Nephron progenitor cell (in vitro differentiated cells): ENCODE data around the gene CEP250.
A peak's percentile ranks its signal among the peaks of the same experiment; 100 is the strongest.

Experiments
- DNase-seq: peaks from one replicate; pipeline ENCODE4 v3.0.0; 2021
- H3K27ac Mint-ChIP-seq: 2 replicates; pipeline ENCODE4 v1.8.0; 2021; ENCODE audit warnings: mild to moderate bottlenecking, moderate library complexity, mixed read lengths
- H3K27me3 Mint-ChIP-seq: 2 replicates; pipeline ENCODE4 v1.8.0; 2021; ENCODE audit warnings: mild to moderate bottlenecking, low read depth, mixed read lengths; ENCODE audit not compliant: poor library complexity
- H3K36me3 Mint-ChIP-seq: 2 replicates; pipeline ENCODE4 v1.8.0; 2021; ENCODE audit warnings: low read depth, mixed read lengths
- H3K4me1 Mint-ChIP-seq: 2 replicates; pipeline ENCODE4 v1.8.0; 2021; ENCODE audit warnings: mixed read lengths
- H3K4me3 Mint-ChIP-seq: 2 replicates; pipeline ENCODE4 v1.8.0; 2021; ENCODE audit warnings: mild to moderate bottlenecking, moderate library complexity, mixed read lengths
- H3K9me3 Mint-ChIP-seq: 2 replicates; pipeline ENCODE4 v1.8.0; 2021; ENCODE audit warnings: mild to moderate bottlenecking, moderate library complexity, mixed read lengths
- CTCF ChIP-seq: fragments of 200-600 bp; sonication (generic); IDR thresholded peaks from 2 replicates; pipeline ENCODE4 v1.5.0; 2021; ENCODE audit warnings: antibody characterized with exemption

Gene CEP250

DNA sequence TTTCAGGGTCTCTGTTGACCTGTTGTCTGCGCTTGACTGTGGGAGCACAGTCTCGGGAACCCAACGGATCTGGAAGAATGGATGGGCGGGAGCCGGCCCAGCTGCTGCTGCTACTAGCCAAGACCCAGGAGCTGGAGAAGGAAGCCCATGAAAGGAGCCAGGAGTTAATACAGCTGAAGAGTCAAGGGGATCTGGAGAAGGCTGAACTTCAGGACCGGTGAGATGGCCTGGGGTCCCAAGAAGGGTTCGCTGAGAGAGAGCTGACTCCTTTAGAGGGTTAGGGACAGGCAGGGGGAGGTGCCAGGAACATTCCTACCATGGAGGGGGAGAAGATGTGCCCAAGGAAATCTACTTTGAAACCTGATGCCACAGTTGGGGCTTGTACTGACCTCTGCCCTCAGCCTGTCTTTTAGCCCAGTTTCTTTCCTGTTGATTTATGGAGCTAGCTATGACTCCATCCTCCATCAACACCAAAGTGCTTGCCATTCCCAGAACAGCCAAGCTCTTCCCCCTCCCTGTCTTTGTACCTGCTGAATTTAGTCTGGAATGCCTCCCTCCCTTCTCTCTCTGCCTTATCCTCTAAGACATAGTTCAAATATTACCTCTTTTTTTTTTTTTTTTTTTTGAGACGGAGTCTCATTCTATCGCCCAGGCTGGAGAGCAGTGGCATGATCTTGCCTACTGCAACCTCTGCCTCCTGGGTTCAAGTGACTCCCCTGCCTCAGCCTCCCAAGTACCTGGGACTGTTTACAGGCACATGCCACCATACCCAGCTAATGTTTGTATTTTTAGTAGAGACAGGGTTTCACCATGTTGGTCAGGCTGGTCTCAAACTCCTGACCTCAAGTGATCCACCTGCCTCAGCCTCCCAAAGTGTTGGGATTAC, 12.2 kb downstream of the CEP250 start:
- peak overlapping the region; percentile 98 for H3K27ac Mint-ChIP-seq
- peaks cover 53% of the 10 kb centered on the region for H3K36me3 Mint-ChIP-seq
- DNase-seq, result peak; percentile 68
- no peaks in the 10 kb centered on the region for H3K9me3 Mint-ChIP-seq
- TF ChIP-seq CTCF, result no peak
- H3K27me3 Mint-ChIP-seq, result no peaks in the 10 kb centered on the region
- H3K4me3 Mint-ChIP-seq, result peak overlapping the region; percentile 54
- H3K4me1 Mint-ChIP-seq, result peaks cover 49% of the 10 kb centered on the region

- TF ChIP-seq CTCF, result no peak
- Mint-ChIP-seq H3K4me1 (peaks cover 45% of the 10 kb centered on the region), H3K4me3 (no peak overlapping the region)
Observed at GRCh38 chr20:35468671-35469334, 13.4 kb downstream of the CEP250 start.

DNA sequence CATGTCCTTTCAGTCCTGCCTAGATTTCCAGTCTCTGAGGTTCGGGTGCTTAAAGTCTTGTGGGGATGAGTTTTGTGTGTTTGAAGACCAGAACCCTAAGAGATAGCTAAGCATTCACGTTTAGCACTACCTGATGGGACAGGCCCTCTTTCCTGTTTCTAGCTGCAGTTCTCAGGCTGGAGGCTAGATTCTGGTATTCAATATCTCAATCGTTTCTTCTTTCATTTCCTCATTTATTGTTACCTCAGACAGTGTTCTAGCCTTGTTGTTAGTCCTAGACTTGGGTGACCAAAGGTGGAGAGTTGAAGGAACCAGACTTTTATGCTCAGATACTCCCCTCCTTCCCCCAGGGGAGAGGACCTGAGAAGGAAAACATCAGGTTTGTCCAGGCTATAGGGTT, 16.8 kb downstream of the CEP250 start:
- peaks cover 40% of the 10 kb centered on the region for H3K36me3 Mint-ChIP-seq
- no peaks in the 10 kb centered on the region for H3K27me3 Mint-ChIP-seq
- peaks cover 16% of the 10 kb centered on the region for H3K4me1 Mint-ChIP-seq
- TF ChIP-seq CTCF, result no peak
- DNase-seq, result no peak
- no peaks in the 10 kb centered on the region for H3K9me3 Mint-ChIP-seq
- H3K4me3 Mint-ChIP-seq, result no peak overlapping the region
- H3K27ac Mint-ChIP-seq, result peak overlapping the region; percentile 29

More at GRCh38 chr20:35468671-35469334, 13.4 kb downstream of the CEP250 start:
- Mint-ChIP-seq H3K27ac (peak overlapping the region; percentile 80), H3K27me3 (no peaks in the 10 kb centered on the region), H3K36me3 (peaks cover 56% of the 10 kb centered on the region), H3K9me3 (no peaks in the 10 kb centered on the region)
- DNase-seq, result no peak

DNA sequence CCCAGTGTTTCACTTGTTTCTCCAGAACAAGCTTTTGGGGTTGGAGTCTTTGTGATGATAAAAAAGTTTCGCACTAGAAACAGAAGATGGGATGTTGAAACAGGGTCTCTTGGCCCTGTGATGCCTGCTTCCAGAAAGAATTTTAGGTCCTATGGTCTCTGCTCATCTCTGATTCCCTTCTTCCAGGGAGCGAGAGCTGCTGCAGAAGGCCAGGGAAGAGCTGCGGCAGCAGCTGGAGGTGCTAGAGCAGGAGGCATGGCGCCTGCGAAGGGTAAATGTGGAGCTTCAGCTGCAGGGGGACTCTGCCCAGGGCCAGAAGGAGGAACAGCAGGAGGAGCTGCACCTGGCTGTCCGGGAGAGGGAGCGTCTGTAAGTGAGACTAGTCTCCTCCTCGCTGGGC, 18.3 kb downstream of the CEP250 start:
- no peaks in the 10 kb centered on the region for H3K27me3 Mint-ChIP-seq
- no peak for TF ChIP-seq CTCF
- no peak overlapping the region for H3K4me3 Mint-ChIP-seq
- no peak overlapping the region for H3K27ac Mint-ChIP-seq
- H3K4me1 Mint-ChIP-seq, result peaks cover 3% of the 10 kb centered on the region
- no peak for DNase-seq
- H3K36me3 Mint-ChIP-seq, result peaks cover 47% of the 10 kb centered on the region
- H3K9me3 Mint-ChIP-seq, result no peaks in the 10 kb centered on the region

- TF ChIP-seq CTCF, result no peak
- H3K9me3 Mint-ChIP-seq, result no peaks in the 10 kb centered on the region
- no peak overlapping the region for H3K27ac Mint-ChIP-seq
- no peak overlapping the region for H3K4me3 Mint-ChIP-seq
- peaks cover 49% of the 10 kb centered on the region for H3K36me3 Mint-ChIP-seq
- H3K27me3 Mint-ChIP-seq, result no peaks in the 10 kb centered on the region
- peaks cover 9% of the 10 kb centered on the region for H3K4me1 Mint-ChIP-seq
- no peak for DNase-seq
Observed at GRCh38 chr20:35474303-35474871, 19.0 kb downstream of the CEP250 start.
